Measurements from ENCODE around the gene KRT82. TPM values are rescaled to one million over a fixed set of nuclear protein-coding genes. Genes with fewer than 3 reads are reported as not detected.

Gene KRT82
- total RNA-seq, 1 donor from 2014 or later = not detected

GRCh38 chr12:52437508-52437907 is 31.4 kb upstream of the KRT82 start:
- H3K27ac ChIP-seq = no peak overlapping the region
- H3K4me1 ChIP-seq = no peaks in the 10 kb centered on the region
- H3K27me3 ChIP-seq = peaks cover 25% of the 10 kb centered on the region
- no peak for TF ChIP-seq CTCF (IDR thresholded peaks at IDR 0.05)
- H3K9me3 ChIP-seq = no peaks in the 10 kb centered on the region
- intact Hi-C loops (cut with DNase I) = no loop called here
- no peaks in the 10 kb centered on the region for H3K36me3 ChIP-seq
- DNase-seq (no peak), ATAC-seq (no peak)
- H3K4me3 ChIP-seq = no peak overlapping the region

- Histone ChIP-seq H3K27me3 (peaks cover 29% of the 10 kb centered on the region), H3K4me1 (no peaks in the 10 kb centered on the region), H3K36me3 (no peaks in the 10 kb centered on the region), H3K27ac (no peak overlapping the region), H3K9me3 (no peaks in the 10 kb centered on the region), H3K4me3 (no peak overlapping the region)
- DNase-seq (no peak), ATAC-seq (no peak)
- no peak for TF ChIP-seq CTCF (IDR thresholded peaks at IDR 0.05)
- intact Hi-C loops (cut with DNase I) = no loop called here
These were observed 30.8 kb upstream of the KRT82 start for GRCh38 chr12:52436828-52437474.

- Histone ChIP-seq H3K9me3 (no peaks in the 10 kb centered on the region), H3K4me1 (no peaks in the 10 kb centered on the region), H3K27ac (no peak overlapping the region), H3K36me3 (no peaks in the 10 kb centered on the region), H3K27me3 (peaks cover 27% of the 10 kb centered on the region), H3K4me3 (no peak overlapping the region)
- DNase-seq = no peak
- TF ChIP-seq CTCF (IDR thresholded peaks at IDR 0.05) = no peak
- intact Hi-C loops (cut with DNase I) = no loop called here
- no peak for ATAC-seq
These were observed 30.1 kb upstream of the KRT82 start for GRCh38 chr12:52436000-52436827.

- H3K27ac ChIP-seq = no peak overlapping the region
- DNase-seq = no peak
- H3K4me3 ChIP-seq = no peak overlapping the region
- H3K4me1 ChIP-seq = no peaks in the 10 kb centered on the region
- intact Hi-C loops (cut with DNase I) = no loop called here
- no peak for ATAC-seq
- no peaks in the 10 kb centered on the region for H3K36me3 ChIP-seq
- peaks cover 22% of the 10 kb centered on the region for H3K27me3 ChIP-seq
- TF ChIP-seq CTCF (IDR thresholded peaks at IDR 0.05) = no peak
- no peaks in the 10 kb centered on the region for H3K9me3 ChIP-seq
These were observed 29.5 kb upstream of the KRT82 start for GRCh38 chr12:52435659-52435999.

- no peak for ATAC-seq
- Histone ChIP-seq H3K4me3 (no peak overlapping the region), H3K4me1 (no peaks in the 10 kb centered on the region), H3K36me3 (no peaks in the 10 kb centered on the region), H3K27ac (no peak overlapping the region), H3K9me3 (no peaks in the 10 kb centered on the region), H3K27me3 (peaks cover 19% of the 10 kb centered on the region)
- intact Hi-C loops (cut with DNase I) = no loop called here
- DNase-seq = no peak
- no peak for TF ChIP-seq CTCF (IDR thresholded peaks at IDR 0.05)
These were observed 28.8 kb upstream of the KRT82 start for GRCh38 chr12:52434760-52435530.

Data from upper lobe of right lung (tissue), 1 donor.